SK-N-SH (cell line): ENCODE data around the gene CCDC18.

Experiments
- CTCF ChIP-seq: fragments of 200-600 bp; sonication (generic); IDR thresholded peaks from 2 replicates; pipeline ENCODE4 v1.6.1; 2017; ENCODE audit warnings: antibody characterized with exemption, mild to moderate bottlenecking, moderate library complexity
- ELF1 ChIP-seq: IDR thresholded peaks from 2 replicates; pipeline ENCODE4 v1.4.0; 2012
- EP300 ChIP-seq, 2 experiments: IDR thresholded peaks; 2 replicates each; pipeline versions ENCODE4 v1.4.0 to v1.6.1; 2012; ENCODE audit warnings: borderline replicate concordance in 1 of 2, low read depth in 1 of 2, low read length in 1 of 2
- GATA2 ChIP-seq: sonication (generic); formaldehyde crosslinking; IDR thresholded peaks from 2 replicates; pipeline ENCODE4 v1.5.0; 2020; ENCODE audit warnings: mild to moderate bottlenecking, missing genetic modification reagents
- JUND ChIP-seq: IDR thresholded peaks from 2 replicates; pipeline ENCODE4 v1.4.0; 2012
- PBX3 ChIP-seq: IDR thresholded peaks from 2 replicates; pipeline ENCODE4; 2012
- SIN3A ChIP-seq: IDR thresholded peaks from 2 replicates; pipeline ENCODE4 v1.6.1; 2012; ENCODE audit warnings: low read depth, mild to moderate bottlenecking, low read length, moderate library complexity, borderline replicate concordance
- SMC3 ChIP-seq: IDR thresholded peaks from 2 replicates; pipeline ENCODE4 v1.6.1; 2012; ENCODE audit warnings: low read depth, low read length, improper control_type of control experiment
- TAF1 ChIP-seq: IDR thresholded peaks from 2 replicates; pipeline ENCODE4 v1.6.1; 2012; ENCODE audit warnings: low read depth, mild to moderate bottlenecking, low read length, moderate library complexity, borderline replicate concordance
- TF ChIP-seq, protein P1 (sequence below): fragments of 150-350 bp; IDR thresholded peaks from 2 replicates; pipeline ENCODE4 v1.6.1; 2017; ENCODE audit warnings: antibody characterized with exemption, low read length, low read depth, borderline replicate concordance

DNA sequence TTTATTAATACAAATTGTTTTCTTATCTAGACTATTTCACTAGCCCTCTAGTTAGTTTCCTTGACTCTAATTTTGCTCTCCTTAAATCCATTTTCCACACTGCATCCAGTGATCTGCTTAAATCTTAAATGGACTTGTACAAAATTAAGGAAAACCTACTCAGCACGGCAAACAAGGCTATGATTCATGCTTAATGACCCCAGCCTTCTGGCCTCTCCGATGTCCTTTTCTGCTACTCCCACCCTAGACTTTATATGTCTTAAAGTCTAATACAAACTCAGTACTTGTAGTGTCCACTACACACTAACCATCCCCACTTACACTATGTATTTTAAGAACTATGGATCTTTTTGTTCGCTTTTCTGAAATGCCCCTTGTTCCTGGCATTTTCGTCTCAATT lies 2.5 kb upstream of the CCDC18 start:
- TF ChIP-seq CTCF = no peak
- TF ChIP-seq PBX3 = no peak
- TF ChIP-seq GATA2 (CRISPR knock-in tag) = no peak
- TF ChIP-seq TAF1 = no peak
- TF ChIP-seq EP300 (IDR thresholded peaks at IDR 0.05; ENCODE audit: borderline replicate concordance in 1 of 2, low read depth in 1 of 2, low read length in 1 of 2) = no peak
- no peak for TF ChIP-seq SIN3A
- TF ChIP-seq JUND = 0 out of 2 replicates have a peak, but pooled peaks have one; percentile 4
- no peak for TF ChIP-seq SMC3
- no peak for TF ChIP-seq ELF1
- TF ChIP-seq, protein P1, sequence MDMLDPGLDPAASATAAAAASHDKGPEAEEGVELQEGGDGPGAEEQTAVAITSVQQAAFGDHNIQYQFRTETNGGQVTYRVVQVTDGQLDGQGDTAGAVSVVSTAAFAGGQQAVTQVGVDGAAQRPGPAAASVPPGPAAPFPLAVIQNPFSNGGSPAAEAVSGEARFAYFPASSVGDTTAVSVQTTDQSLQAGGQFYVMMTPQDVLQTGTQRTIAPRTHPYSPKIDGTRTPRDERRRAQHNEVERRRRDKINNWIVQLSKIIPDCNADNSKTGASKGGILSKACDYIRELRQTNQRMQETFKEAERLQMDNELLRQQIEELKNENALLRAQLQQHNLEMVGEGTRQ = no peak
